ENCODE measurements around the gene ENDOV.

- TF ChIP-seq POLR2AphosphoS5 (IDR thresholded peaks at IDR 0.05; ENCODE audit: insufficient read depth, low read depth, low read length) = no peak
- no peak for TF ChIP-seq CTCF (IDR thresholded peaks at IDR 0.05; ENCODE audit: extremely low read depth in 1 of 2, insufficient read depth in 1 of 2, low read depth in 1 of 2, low read length in 2 of 2)
- no peak for TF ChIP-seq EZH2 (IDR thresholded peaks at IDR 0.05; ENCODE audit: borderline replicate concordance, low read depth, low read length, severe bottlenecking)
- TF ChIP-seq POLR2A (IDR thresholded peaks at IDR 0.05; ENCODE audit: low read depth, low read length) = no peak
These were observed 66.5 kb downstream of the ENDOV start for GRCh38 chr17:80481284-80482057.

Data from endothelial cell of umbilical vein (primary cell).